A673 (cell line): ENCODE results near the gene MRPL30. TPM values are rescaled to one million over a fixed set of nuclear protein-coding genes. Genes with fewer than 3 reads are reported as not detected.

Experiments
- BruUV-seq: library from RNA; stranded (reverse); fragments of 400-500 nt; replicated peaks from 2 replicates; lab custom pipeline; 2021; lab: Mats Ljungman, UMichigan
- CTCF ChIA-PET: fragments of 300-600 bp; sonication (Branson Sonifier 250); formaldehyde crosslinking; loops from one replicate; lab custom pipeline; 2022; ENCODE audit warnings: antibody characterized with exemption; lab: Charles Lee
- POLR2A ChIA-PET: fragments of 300-600 bp; sonication (Branson Sonifier 250); formaldehyde crosslinking; loops from one replicate; lab custom pipeline; 2022; ENCODE audit warnings: antibody characterized with exemption; ENCODE audit not compliant: low non-redundant PET; lab: Charles Lee
- DNase-seq: peaks from one replicate; pipeline ENCODE4 v3.0.0-alpha.2; 2015; ENCODE audit warnings: low spot score
- H3K27ac ChIP-seq: fragments of 200-600 bp; sonication (generic); 2 replicates; pipeline ENCODE4 v1.5.1; 2016; ENCODE audit warnings: mixed run types, low read depth, mild to moderate bottlenecking, mixed read lengths, antibody characterized with exemption, low read length; ENCODE audit not compliant: poor library complexity, severe bottlenecking
- H3K27me3 ChIP-seq: fragments of 200-600 bp; sonication (generic); replicated peaks from 2 replicates; pipeline ENCODE4 v1.6.1; 2017; ENCODE audit warnings: mixed run types, low read depth, mild to moderate bottlenecking, mixed read lengths, antibody characterized with exemption, low read length; ENCODE audit not compliant: insufficient read depth, poor library complexity
- H3K36me3 ChIP-seq: fragments of 200-600 bp; sonication (generic); 2 replicates; pipeline ENCODE4 v1.6.1; 2016; ENCODE audit warnings: mixed run types, mild to moderate bottlenecking, mixed read lengths, antibody characterized with exemption, low read length; ENCODE audit not compliant: insufficient read depth, poor library complexity, severe bottlenecking
- H3K4me1 ChIP-seq: fragments of 200-600 bp; sonication (generic); 2 replicates; pipeline ENCODE4 v1.6.1; 2017; ENCODE audit warnings: mixed run types, mild to moderate bottlenecking, mixed read lengths, antibody characterized with exemption, low read length; ENCODE audit not compliant: insufficient read depth, poor library complexity, severe bottlenecking
- H3K4me3 ChIP-seq: fragments of 200-600 bp; sonication (generic); 2 replicates; pipeline ENCODE4 v1.5.1; 2016; ENCODE audit warnings: low read depth, mixed run types, mild to moderate bottlenecking, mixed read lengths, low read length; ENCODE audit not compliant: poor library complexity, severe bottlenecking
- H3K9me3 ChIP-seq: fragments of 200-600 bp; sonication (generic); 2 replicates; pipeline ENCODE4 v1.6.1; 2016; ENCODE audit warnings: mixed run types, low read depth, mild to moderate bottlenecking, mixed read lengths, antibody characterized with exemption, low read length; ENCODE audit not compliant: poor library complexity, severe bottlenecking
- CTCF ChIP-seq: fragments of 300-800, 200-600 bp; sonication (generic); conservative IDR thresholded peaks from 2 replicates; pipeline ENCODE4 v1.5.1; 2017; ENCODE audit warnings: low read depth, mild to moderate bottlenecking, antibody characterized with exemption, low read length, moderate library complexity, mixed read lengths
- EZH2 ChIP-seq: fragments of 200-600 bp; sonication (generic); IDR thresholded peaks from 2 replicates; pipeline ENCODE4 v1.6.1; 2017; ENCODE audit warnings: borderline replicate concordance, low read depth, mild to moderate bottlenecking, mixed read lengths, antibody characterized with exemption, low read length; ENCODE audit not compliant: poor library complexity, severe bottlenecking
- intact Hi-C: fragments of 100-400 bp; cut with micrococcal nuclease; formaldehyde crosslinking; loops from one replicate; pipeline ENCODE4 v1.10.0; 2022; ENCODE audit not compliant: unreplicated experiment
- total RNA-seq: library from RNA; stranded (reverse); gene quantifications from 2 replicates; pipeline ENCODE4 v1.2.3, GENCODE V29; 2021

The MRPL30 gene
- total RNA-seq, 1 experiment from 2014 or later, result 59.9 TPM

GRCh38 chr2:99169534-99169933 is 11.4 kb upstream of the MRPL30 start:
- Histone ChIP-seq H3K4me3 (no peak overlapping the region), H3K27ac (no peak overlapping the region), H3K4me1 (no peaks in the 10 kb centered on the region), H3K36me3 (peaks cover 20% of the 10 kb centered on the region), H3K27me3 (no peaks in the 10 kb centered on the region), H3K9me3 (no peaks in the 10 kb centered on the region)
- DNase-seq, result no peak
- no peak for TF ChIP-seq CTCF
- TF ChIP-seq EZH2, result no peak
- BruUV-seq, result no TSS peak
- intact Hi-C loops, result no loop called here
- CTCF ChIA-PET, result no interaction called here
- POLR2A ChIA-PET, result no interaction called here

- BruUV-seq, result no TSS peak
- TF ChIP-seq EZH2 (no peak), CTCF (no peak)
- Histone ChIP-seq H3K27ac (no peak overlapping the region), H3K9me3 (no peaks in the 10 kb centered on the region), H3K4me3 (no peak overlapping the region), H3K27me3 (no peaks in the 10 kb centered on the region), H3K4me1 (no peaks in the 10 kb centered on the region), H3K36me3 (peaks cover 20% of the 10 kb centered on the region)
- ChIA-PET POLR2A (no interaction called here), CTCF (no interaction called here)
- intact Hi-C loops, result no loop called here
- DNase-seq, result no peak
These were observed 9.4 kb upstream of the MRPL30 start for GRCh38 chr2:99171377-99172140.

- ChIA-PET POLR2A (no interaction called here), CTCF (interaction anchor here (0.7 kb wide), 1 partner anchor 246 kb away, joined by 4 read pairs; the partner anchor contains the start of gene CRACDL)
- H3K27me3 ChIP-seq, result no peaks in the 10 kb centered on the region
These were observed 628 bp downstream of the MRPL30 start for GRCh38 chr2:99181624-99182000.

More at GRCh38 chr2:99181624-99182000, 628 bp downstream of the MRPL30 start:
- H3K4me3 ChIP-seq, result peak overlapping the region; percentile 81
- BruUV-seq, result no TSS peak
- peak overlapping the region; percentile 68 for H3K27ac ChIP-seq
- H3K9me3 ChIP-seq, result no peaks in the 10 kb centered on the region
- H3K4me1 ChIP-seq, result peaks cover 13% of the 10 kb centered on the region
- DNase-seq, result peak; percentile 28
- no peak for TF ChIP-seq EZH2
- TF ChIP-seq CTCF, result no peak
- no peaks in the 10 kb centered on the region for H3K36me3 ChIP-seq
- intact Hi-C loops, result loop anchor here (1.0 to 2.0 kb wide), 3 partner anchors 27 to 309 kb away; partner anchors contain the start of genes LIPT1, REV1, TSGA10 and TXNDC9
